K562 (cell line): ENCODE results near the gene SMG5.

ENCODE experiments used
- FOXA1 ChIP-seq: fragments of 450-650 bp; IDR thresholded peaks from 2 replicates; pipeline ENCODE4 v1.6.1; 2016; ENCODE audit warnings: mild to moderate bottlenecking, borderline replicate concordance
- FOXM1 ChIP-seq, 2 experiments: fragments of 450-650 bp in 1 of 2; sonication (generic) in 1 of 2; formaldehyde crosslinking in 1 of 2; IDR thresholded peaks; 2 replicates each; pipeline versions ENCODE4 v1.6.1 to v1.9.0; 2017 to 2022; ENCODE audit warnings: low read depth in 2 of 2, mild to moderate bottlenecking in 2 of 2, missing genetic modification reagents in 1 of 2, moderate library complexity in 1 of 2
- HMGN3 ChIP-seq: IDR thresholded peaks from 2 replicates; pipeline ENCODE4 v1.6.1; 2011; ENCODE audit warnings: borderline replicate concordance, low read depth, mild to moderate bottlenecking, mixed read lengths, low read length; ENCODE audit not compliant: insufficient read length; ENCODE audit errors: extremely low read depth
- KAT2B ChIP-seq: IDR thresholded peaks from one replicate; pipeline ENCODE4 v1.6.1; 2012; ENCODE audit warnings: low read depth, mild to moderate bottlenecking, control low read depth, inconsistent platforms, low read length, moderate library complexity
- MTA1 ChIP-seq: fragments of 450-650 bp; IDR thresholded peaks from 2 replicates; pipeline ENCODE4 v1.6.1; 2017; ENCODE audit warnings: borderline replicate concordance
- TCF7 ChIP-seq: sonication (generic); IDR thresholded peaks from 2 replicates; pipeline ENCODE4 v1.6.1; 2016; ENCODE audit warnings: antibody characterized with exemption, borderline replicate concordance
- ZBTB11 ChIP-seq, 3 experiments: fragments of 200-800 bp in 1 of 3; fragments of 250-450 bp in 1 of 3; fragments of 450-650 bp in 1 of 3; sonication (Bioruptor Pico) in 1 of 3; sonication (Bioruptor generic) in 1 of 3; formaldehyde crosslinking in 1 of 3; IDR thresholded peaks; 2 replicates each; pipeline versions ENCODE4 v1.6.1 to v1.8.0; 2016 to 2022; ENCODE audit warnings: mild to moderate bottlenecking in 2 of 3, missing genetic modification characterization in 2 of 3, missing compliant biosample characterization in 1 of 3, moderate library complexity in 1 of 3
- TF ChIP-seq, protein P1 (sequence below), 3 experiments: IDR thresholded peaks in 2 of 3; conservative IDR thresholded peaks in 1 of 3; 2 replicates each; pipeline ENCODE4 v1.5.1; 2011 to 2012; ENCODE audit warnings: low read length in 3 of 3, mild to moderate bottlenecking in 3 of 3, control low read depth in 2 of 3, improper control_type of control experiment in 1 of 3, inconsistent platforms in 1 of 3, low read depth in 1 of 3, mixed read lengths in 1 of 3, moderate library complexity in 1 of 3; ENCODE audit not compliant: insufficient read depth in 2 of 3

DNA sequence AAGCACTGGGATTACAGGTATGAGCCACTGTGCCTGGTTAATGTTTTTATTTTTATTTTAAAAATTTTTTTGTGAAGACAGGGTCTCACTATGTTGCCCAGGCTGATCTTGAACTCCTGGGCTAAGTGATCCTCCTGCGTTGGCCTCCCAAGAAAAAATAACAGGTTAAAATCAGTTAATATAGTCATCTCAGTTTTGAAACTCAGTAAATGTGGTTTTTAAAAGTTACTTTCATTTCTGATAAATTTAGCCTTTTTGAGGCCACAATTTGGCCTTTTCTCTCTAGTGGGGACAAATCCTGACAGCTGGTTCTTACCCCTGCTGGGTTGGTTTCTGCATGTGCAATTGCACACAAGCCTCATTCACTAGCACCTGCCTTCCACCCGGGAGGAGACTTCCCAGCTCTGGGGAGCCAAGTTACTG, 56.5 kb downstream of the SMG5 start:
- TF ChIP-seq HMGN3 (no peak), MTA1 (no peak), TCF7 (no peak), FOXA1 (no peak), ZBTB11 (CRISPR knock-in tag; IDR thresholded peaks at IDR 0.05) (no peak), FOXM1 (IDR thresholded peaks at IDR 0.05; ENCODE audit: low read depth) (no peak), FOXM1 (CRISPR knock-in tag; IDR thresholded peaks at IDR 0.05; ENCODE audit: low read depth) (no peak), KAT2B (no peak)
- TF ChIP-seq, protein P1, sequence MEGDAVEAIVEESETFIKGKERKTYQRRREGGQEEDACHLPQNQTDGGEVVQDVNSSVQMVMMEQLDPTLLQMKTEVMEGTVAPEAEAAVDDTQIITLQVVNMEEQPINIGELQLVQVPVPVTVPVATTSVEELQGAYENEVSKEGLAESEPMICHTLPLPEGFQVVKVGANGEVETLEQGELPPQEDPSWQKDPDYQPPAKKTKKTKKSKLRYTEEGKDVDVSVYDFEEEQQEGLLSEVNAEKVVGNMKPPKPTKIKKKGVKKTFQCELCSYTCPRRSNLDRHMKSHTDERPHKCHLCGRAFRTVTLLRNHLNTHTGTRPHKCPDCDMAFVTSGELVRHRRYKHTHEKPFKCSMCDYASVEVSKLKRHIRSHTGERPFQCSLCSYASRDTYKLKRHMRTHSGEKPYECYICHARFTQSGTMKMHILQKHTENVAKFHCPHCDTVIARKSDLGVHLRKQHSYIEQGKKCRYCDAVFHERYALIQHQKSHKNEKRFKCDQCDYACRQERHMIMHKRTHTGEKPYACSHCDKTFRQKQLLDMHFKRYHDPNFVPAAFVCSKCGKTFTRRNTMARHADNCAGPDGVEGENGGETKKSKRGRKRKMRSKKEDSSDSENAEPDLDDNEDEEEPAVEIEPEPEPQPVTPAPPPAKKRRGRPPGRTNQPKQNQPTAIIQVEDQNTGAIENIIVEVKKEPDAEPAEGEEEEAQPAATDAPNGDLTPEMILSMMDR (IDR thresholded peaks at IDR 0.05 in 2 of 3, conservative IDR thresholded peaks at IDR 0.05 in 1 of 3; ENCODE audit: insufficient read depth in 2 of 3, low read depth in 1 of 3, low read length in 3 of 3) = no peak
